ENCODE results near the gene ARMH1. TPM values are rescaled to one million over a fixed set of nuclear protein-coding genes. Genes with fewer than 3 reads are reported as not detected.
"Not testable (repeated sequence)": the region's sequence is repeated elsewhere in the genome, so short reads cannot be mapped to it uniquely, and the experiment has no call there.

Gene ARMH1
- total RNA-seq, 1 experiment from 2014 or later = not detected

DNA sequence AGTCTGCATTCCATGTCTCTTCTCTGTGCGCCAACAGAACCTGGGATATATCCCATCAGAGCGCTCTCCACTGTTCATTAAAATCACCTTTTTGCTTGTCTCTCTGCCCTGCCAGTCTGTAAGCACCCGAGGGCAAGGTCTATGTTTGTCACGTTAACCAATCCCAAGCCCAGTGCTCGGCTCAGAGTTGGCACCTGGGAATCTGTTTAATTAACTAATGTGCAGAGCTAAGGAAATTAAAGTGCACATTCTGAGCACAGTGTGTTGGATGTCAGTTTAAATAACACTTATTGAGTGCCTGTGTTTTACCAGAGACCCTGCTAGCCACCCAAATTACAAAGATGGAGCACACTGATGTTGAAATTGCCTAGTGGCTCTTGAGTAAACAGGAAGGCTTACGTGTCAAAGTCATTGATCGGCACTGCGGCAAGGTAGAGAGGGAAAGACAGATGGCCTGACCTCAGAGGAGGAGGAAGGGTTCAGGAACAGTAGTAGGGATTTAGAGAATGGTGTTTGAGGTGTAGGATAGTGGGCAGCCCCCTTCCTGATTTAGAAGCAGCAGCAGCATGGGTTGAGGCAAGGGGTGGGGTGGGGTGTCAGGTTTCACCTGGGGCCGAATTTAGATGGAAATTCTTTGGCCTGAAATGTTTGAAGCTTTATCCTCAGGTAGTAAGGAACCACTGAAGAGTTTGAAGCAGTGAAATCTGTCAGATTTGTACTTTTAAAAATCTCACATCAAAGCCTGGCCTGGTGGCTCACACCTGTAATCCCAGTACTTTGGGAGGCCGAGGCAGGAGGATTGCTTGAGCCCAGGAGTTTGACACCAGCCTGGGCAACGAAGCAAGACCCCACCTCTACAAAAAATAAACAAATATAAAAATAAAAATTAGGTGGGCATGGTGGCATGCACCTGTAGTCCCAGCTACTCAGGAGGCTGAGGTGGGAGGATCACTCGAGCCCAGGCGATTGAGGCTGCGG lies 7.7 kb downstream of the ARMH1 start:
- in situ Hi-C loops (cut with HindIII; ENCODE audit: low pct_unique_long_range_greater_than_20kb, low sequenced_read_pairs) = no loop called here
- no peak for DNase-seq (ENCODE audit: low read depth)

DNA sequence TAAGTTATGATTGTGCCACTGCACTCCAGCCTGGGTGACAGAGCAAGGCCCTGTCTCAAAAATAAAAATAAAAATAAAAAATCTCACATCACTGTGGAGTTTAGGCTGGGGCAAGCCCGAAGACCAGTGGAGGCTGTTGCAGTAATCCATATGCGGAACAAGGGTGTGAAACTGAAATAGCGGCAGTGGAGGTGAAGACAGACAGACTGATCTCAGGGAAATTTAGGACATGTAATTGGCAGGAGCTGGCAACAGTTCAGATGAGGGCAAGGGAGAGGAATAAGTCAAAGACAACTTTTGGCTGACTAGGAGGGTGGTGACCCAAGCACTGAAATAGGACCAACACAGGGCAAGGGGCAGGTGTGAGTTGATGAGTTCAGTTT lies 8.4 kb downstream of the ARMH1 start:
- DNase-seq (ENCODE audit: low read depth) = no peak
- in situ Hi-C loops (cut with HindIII; ENCODE audit: low pct_unique_long_range_greater_than_20kb, low sequenced_read_pairs) = no loop called here

DNA sequence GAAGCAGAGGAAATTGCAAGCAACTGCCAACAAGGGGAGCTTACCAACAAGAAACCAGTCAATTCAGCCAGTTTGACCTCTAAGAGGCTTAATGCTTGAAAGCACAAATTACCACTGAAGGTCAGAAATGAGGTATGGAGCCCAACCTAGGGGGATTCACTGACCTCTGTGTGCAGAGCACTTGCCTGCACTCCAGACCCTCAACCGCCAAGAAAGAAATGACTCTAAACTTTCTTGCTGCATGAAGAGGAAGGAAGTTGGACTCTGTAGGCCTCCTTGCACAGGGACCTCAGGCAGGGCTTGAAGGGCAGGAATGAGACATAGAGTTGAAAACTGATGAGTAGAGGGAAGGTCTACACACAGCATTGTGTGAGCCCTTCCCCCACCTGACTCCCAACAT lies 10.0 kb downstream of the ARMH1 start:
- no peak for DNase-seq (ENCODE audit: low read depth)
- in situ Hi-C loops (cut with HindIII; ENCODE audit: low pct_unique_long_range_greater_than_20kb, low sequenced_read_pairs) = no loop called here

DNA sequence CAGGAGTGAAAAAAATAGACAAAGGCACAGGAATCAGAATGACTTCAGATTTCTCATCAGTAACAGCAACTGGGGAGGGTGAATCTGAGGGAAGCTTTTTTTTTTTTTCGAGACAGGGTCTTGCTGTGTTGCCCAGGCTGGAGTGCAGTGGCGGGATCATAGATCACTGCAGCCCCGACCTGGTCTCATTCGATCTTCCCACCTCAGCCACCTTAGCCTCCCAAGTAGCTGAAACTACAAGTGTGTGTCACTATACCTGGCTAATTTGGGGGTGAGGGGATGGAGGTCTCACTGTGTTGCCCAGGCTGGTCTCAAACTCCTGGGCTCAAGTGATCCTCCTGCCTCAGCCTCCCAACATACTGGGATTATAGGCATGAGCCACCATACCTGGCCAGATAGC lies 10.7 kb downstream of the ARMH1 start:
- no peak for DNase-seq (ENCODE audit: low read depth)
- in situ Hi-C loops (cut with HindIII; ENCODE audit: low pct_unique_long_range_greater_than_20kb, low sequenced_read_pairs) = no loop called here

DNA sequence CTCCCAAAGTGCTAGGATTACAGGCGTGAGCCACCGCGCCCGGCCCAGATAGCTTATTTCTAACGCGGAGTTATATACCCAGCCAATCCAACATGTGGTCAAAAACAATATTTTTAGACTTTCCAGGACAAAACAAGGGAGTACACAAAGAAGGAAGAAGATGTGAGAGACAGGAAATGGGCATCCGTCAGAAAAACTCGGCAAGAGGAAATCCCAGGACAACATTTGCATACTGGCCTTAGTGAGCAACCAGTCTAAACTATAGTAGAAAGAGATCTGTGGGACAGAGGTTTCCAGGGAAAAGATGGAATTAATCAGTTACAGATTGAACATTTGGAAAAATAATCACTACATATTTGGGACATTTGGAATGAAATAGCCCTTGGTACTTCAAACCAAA lies 11.4 kb downstream of the ARMH1 start:
- in situ Hi-C loops (cut with HindIII; ENCODE audit: low pct_unique_long_range_greater_than_20kb, low sequenced_read_pairs) = no loop called here

DNA sequence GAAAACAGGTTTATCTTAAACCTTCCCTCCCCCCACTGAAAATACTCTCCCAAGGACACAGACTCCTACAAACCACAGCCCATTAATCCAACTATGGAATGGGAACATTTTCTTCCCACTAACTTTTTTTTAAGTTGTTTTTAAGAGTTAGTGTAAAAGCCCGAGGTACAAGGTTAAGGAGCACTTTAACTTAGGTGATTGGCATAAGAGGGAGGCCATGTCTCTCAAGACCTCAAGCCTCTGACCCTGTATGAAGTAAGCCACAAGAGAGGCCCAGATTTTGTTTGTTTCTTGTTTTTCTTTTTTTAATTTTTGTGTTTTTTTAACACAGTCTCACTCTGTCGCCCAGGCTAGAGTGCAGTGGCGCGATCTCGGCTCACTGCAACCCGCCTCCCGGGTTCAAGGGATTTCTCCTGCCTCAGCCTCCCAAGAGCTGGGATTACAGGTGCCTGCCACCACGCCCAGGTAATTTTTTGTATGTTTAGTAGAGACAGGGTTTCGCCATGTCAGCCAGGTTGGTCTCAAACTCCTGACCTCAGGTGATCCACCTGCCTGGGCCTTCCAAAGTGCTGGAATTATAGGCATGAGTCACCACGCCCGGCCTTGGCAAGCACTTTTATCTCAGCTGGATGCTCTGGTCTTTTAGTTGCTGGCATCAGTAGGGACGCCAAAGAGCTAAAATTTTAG lies 14.4 kb downstream of the ARMH1 start:
- DNase-seq (ENCODE audit: low read depth) = no peak
- in situ Hi-C loops (cut with HindIII; ENCODE audit: low pct_unique_long_range_greater_than_20kb, low sequenced_read_pairs) = no loop called here

More for the DNA sequence above, 11.4 kb downstream of the ARMH1 start:
- no peak for DNase-seq (ENCODE audit: low read depth)

DNA sequence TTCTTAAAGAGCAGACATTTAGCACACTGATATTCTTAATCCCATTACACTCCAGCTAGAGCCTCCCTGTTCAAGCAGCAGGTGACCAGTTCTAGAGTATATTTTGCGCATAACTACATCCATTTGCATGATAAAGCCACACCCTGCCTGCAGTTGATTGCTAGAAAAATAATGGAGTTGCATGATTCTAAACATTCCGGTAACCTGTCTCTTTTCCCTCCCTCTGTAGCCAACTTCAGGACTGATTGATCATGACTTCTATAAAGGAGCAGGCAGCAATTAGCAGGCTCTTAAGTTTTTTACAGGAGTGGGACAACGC lies 14.9 kb downstream of the ARMH1 start:
- no peak for DNase-seq (ENCODE audit: low read depth)
- in situ Hi-C loops (cut with HindIII; ENCODE audit: low pct_unique_long_range_greater_than_20kb, low sequenced_read_pairs) = no loop called here

DNA sequence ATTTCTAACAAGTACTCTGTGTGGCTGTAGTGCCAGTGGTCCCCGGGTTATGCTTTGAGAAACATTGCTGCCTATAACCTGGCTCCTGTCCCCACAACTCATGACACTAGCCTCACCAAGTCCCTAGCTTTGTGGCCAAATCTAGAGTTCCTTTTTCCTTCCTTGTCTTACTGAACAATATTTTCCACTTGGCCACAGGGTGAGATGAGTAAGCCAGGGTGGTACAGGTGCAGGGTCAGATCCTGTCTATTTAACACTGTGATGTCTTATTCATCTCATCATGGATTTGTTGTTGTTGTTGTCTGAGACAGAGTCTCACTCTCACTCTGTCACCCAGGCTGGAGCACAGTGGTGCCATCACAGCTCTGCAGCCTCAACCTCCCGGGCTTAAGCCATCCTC lies 18.6 kb downstream of the ARMH1 start:
- in situ Hi-C loops (cut with HindIII; ENCODE audit: low pct_unique_long_range_greater_than_20kb, low sequenced_read_pairs) = no loop called here
- DNase-seq (ENCODE audit: low read depth) = no peak

DNA sequence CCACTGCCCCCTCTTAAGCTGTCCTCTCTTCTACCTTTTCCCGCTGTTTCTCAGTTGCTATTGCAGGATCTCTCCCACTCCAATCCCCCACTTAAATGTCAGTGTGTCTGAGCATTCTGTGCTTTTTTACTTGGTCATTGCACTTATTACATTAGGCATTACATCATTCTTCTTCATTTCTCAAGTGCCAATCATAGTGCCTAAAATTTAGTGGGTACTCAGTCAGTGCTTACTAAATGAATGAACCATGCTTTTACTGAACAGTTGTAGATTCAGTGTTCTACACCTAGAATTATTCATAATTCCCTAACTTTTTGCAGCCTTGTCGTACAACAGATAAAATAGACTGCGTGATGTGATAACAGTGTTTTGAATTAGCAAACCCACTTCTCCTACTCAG lies 19.4 kb downstream of the ARMH1 start:
- in situ Hi-C loops (cut with HindIII; ENCODE audit: low pct_unique_long_range_greater_than_20kb, low sequenced_read_pairs) = no loop called here
- no peak for DNase-seq (ENCODE audit: low read depth)

DNA sequence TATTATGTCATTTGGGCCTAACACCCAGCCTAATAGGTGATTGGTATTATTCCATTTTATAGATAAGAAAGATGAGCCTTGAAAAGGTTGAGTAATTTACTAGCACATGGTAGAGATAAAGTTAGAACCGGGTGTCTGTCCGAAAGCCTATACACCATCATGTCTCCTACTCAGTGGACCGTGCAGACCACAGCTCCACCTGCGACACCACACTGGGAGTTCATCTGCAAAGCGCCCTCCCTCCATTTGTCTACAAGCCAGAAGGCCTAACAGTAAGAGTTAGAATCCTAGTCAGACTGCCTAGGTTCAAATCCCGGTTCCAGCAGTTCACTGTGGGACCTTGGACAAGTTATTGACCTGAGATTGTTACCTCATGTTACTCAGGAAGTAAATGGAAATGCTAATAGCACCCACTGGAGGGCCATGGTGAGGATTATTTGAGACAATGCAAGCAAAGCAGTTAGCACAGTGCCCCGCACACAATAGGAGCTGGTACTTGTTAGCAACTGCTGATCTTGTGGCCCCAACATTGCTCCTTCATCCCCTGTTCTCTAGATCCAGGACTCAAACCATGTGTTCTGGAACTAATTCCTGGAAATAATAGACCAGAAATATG lies 20.5 kb downstream of the ARMH1 start:
- DNase-seq (ENCODE audit: low read depth) = no peak
- in situ Hi-C loops (cut with HindIII; ENCODE audit: low pct_unique_long_range_greater_than_20kb, low sequenced_read_pairs) = no loop called here

DNA sequence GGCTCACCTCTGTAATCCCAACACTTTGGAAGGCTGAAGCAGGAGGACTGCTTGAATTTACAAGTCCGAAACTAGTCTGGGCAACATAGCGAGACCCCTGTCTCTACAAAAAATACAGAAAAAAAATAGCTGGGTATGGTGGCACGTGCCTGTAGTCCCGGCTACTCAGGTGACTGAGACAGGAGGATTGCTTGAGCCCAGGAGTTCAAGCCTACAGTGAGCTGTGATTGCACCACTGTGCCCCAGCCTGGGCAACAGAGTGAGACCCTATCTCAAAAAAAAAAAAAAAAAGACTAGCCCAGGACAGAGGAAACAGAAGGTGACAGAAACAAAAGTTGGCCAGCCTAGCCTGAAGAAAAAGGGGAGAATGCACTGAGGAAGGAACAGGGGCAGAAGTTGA lies 21.2 kb downstream of the ARMH1 start:
- no peak for DNase-seq (ENCODE audit: low read depth)
- in situ Hi-C loops (cut with HindIII; ENCODE audit: low pct_unique_long_range_greater_than_20kb, low sequenced_read_pairs) = no loop called here

DNA sequence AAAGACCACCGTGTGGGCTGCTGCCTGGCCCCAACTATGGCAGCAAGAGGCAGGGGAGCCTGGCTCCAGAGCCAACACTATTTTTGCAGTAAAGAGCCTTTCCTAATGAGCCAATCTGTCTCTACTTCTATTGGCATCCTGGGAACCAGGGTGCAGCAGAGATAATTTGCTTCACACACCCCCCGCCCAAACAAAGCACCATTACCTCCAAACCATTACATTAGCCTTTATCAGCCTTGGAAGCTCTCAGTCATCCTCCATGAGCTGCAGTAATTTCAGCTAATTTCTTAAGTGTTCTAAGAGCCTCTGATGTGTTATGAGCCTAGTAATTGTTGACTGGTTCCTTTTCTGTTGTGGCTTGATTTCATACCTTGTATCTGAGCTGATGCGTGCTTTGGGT lies 21.6 kb downstream of the ARMH1 start:
- in situ Hi-C loops (cut with HindIII; ENCODE audit: low pct_unique_long_range_greater_than_20kb, low sequenced_read_pairs) = no loop called here
- no peak for DNase-seq (ENCODE audit: low read depth)

DNA sequence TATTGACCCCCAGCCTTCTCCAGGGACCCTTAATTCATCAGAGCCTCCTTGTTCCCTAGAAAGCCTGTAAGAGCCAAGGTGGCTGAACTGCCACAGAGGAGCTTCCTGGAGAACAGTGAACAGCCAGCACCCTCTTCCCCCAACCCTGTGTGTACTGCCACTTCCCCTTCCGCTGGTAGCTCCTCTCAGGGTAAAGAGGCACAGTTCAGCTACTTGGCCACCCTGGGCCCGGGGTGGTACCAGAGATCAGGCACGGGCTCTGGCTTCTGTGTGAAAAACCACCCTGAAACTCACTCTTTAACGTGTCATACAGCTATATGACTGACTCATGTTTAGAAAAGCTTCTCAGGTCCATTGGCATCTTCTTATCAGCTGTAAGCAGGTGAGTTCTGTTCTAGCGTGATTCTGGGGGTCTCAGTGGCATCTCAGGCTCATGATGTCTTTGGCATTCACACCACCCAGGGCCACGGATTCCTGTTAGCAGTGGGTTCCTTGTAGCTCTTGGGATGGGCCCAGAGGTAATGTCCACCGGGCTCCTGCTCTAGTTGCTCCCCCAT lies 22.4 kb downstream of the ARMH1 start:
- no peak for DNase-seq (ENCODE audit: low read depth)
- in situ Hi-C loops (cut with HindIII; ENCODE audit: low pct_unique_long_range_greater_than_20kb, low sequenced_read_pairs) = no loop called here

DNA sequence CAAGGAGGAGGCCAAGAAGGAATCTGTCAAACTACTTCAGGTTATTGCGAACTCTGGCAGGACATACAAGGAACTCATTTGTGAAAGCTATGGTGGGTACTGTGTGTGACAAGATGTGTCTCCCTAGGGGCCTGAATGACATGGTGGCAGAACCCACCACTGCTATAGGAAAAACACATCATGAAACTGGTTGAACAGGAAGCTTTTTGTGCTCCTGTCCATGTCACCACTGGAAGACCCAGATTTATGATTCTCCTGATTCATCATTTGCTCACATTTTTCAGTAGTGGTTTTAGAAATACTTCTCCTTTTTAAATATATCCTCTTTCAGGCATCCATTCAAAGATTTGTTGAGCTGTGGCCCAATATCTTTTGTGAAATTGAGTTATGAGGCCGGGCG lies 23.6 kb downstream of the ARMH1 start:
- in situ Hi-C loops (cut with HindIII; ENCODE audit: low pct_unique_long_range_greater_than_20kb, low sequenced_read_pairs) = no loop called here
- DNase-seq (ENCODE audit: low read depth) = no peak

DNA sequence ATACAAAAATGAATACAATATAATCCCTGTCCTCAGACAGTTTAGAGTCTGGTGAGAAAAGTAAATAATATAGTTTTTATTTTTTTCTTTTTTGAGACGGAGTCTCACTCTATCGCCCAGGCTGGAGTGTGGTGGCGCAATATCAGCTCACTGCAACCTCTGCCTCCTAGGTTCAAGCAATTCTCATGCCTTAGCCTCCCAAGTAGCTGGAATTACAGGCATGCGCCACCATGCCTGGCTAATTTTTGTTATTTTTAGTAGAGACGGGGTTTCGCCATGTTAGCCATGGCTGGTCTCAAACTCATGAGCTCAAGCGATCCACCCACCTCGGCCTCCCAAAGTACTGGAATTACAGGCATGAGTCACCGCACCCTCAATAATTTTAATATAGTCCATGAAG lies 24.9 kb downstream of the ARMH1 start:
- in situ Hi-C loops (cut with HindIII; ENCODE audit: low pct_unique_long_range_greater_than_20kb, low sequenced_read_pairs); DNase-seq (ENCODE audit: low read depth): not testable (repeated sequence)

DNA sequence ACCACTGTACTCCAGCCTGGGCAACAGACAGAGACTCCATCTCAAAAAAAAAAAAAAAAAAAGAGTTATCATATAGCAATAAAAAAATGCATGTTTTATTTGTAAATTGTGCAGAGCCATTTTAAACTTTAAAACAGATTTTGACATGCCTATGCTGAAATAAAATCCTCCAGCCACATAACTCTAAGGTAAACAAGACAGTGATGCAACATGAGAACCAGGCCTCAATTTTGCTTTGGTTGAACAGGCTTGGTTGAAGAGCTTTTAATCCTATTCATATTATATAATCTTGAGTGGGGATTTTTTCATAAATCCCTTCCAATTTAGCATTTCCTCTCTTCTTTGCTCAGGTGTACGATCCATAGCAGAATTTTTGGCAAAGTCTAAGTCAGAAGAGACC lies 26.1 kb downstream of the ARMH1 start:
- in situ Hi-C loops (cut with HindIII; ENCODE audit: low pct_unique_long_range_greater_than_20kb, low sequenced_read_pairs) = no loop called here
- DNase-seq (ENCODE audit: low read depth) = no peak

DNA sequence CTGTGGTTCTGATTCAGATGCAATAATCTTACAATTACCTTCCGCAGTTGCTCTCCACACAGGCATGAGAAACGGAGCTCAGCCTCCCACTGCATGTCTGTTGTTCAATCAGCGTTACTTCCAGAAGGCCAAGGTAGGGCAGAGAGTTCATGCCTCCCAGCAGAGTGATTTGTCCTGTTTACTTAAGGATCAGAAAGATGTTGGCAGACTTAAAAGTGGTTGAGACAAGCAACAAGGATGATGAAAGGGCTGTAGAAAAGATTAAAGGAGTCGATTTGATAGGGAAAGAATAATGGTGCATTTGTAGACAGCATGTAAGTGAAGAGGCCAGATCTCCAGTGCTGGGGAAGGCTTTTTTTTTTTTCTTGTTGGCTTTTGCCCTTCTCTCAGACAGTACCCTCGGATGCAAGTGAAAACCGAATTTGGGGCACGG lies 26.6 kb downstream of the ARMH1 start:
- in situ Hi-C loops (cut with HindIII; ENCODE audit: low pct_unique_long_range_greater_than_20kb, low sequenced_read_pairs) = no loop called here
- no peak for DNase-seq (ENCODE audit: low read depth)

DNA sequence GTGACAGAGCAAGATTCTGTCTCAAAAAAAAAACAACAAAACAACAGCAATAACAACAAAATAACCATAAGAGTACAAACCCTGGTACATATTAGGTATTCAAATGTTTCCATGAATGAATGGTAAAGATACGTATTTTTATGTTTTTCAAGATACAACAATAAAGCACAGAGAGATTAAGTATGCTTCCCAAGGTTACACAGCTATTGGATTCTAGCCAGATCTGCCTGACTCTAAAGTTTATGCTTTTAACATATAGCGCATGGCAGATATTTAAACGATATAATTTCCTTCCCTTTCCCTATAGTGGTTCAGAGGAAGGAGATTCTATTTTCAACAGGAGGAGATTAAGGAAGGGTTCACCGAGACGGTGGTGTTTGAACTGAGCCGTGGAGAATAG lies 31.0 kb downstream of the ARMH1 start:
- no peak for DNase-seq (ENCODE audit: low read depth)
- in situ Hi-C loops (cut with HindIII; ENCODE audit: low pct_unique_long_range_greater_than_20kb, low sequenced_read_pairs) = no loop called here

DNA sequence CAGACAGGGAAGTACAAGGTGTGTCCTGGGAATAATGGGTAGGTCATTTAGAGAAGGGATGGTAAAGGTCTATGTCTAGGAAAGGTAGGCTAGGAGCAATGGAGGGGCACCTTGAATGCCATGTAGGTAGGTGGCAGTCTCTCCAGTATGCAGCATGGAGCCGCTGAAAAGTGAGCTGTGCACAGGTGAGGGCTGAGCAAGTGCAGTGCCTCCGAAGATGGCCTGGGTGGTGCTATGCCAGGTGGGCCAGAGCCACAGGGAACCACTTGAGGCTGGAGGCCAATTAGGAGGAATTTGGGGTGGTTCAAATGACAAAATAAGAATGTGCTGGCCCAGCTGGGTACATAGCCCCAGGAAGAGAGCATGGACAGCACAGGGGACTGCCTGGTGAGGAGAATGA lies 31.4 kb downstream of the ARMH1 start:
- in situ Hi-C loops (cut with HindIII; ENCODE audit: low pct_unique_long_range_greater_than_20kb, low sequenced_read_pairs) = no loop called here
- no peak for DNase-seq (ENCODE audit: low read depth)
